ENCODE measurements around the gene FGFRL1. TPM values are rescaled to one million over a fixed set of nuclear protein-coding genes. Genes with fewer than 3 reads are reported as not detected.

FGFRL1 gene
- total RNA-seq, 8 experiments from 2014 or later = 5.4 to 42.4 (median 15.0) TPM

DNA sequence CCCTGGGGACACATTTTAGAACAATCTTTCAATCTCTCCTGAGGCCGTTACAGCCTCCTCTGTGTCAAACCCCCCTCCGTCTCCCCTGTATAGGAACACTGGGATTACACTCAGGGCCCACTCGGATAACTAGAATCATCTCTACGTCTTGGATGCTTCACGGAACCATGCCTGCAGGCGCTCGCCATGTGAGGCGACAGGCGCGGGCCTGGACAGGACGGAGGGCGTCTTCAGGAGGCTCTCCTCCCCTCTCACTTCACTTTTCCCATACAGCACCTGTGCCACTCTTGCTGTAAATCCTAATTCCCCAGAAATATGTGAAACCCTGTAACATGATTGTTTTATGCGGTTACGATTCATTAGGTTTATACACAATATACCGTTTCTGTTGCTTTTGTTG lies 28.6 kb upstream of the FGFRL1 start:
- H3K4me3 ChIP-seq = no peak overlapping the region
- 74 to 93% (median 87%) methylated on average over 3 to 12 of the region's 15 CpGs; no CpG with 5 or more reads in 4 of the 10 experiments for WGBS, 10 experiments
- no peak for ATAC-seq (replicated peaks in 6 of 8)
- in situ Hi-C loops (cut with MboI; ENCODE audit: low pct_unique_long_range_greater_than_20kb in 2 of 9, low sequenced_read_pairs in 9 of 9, unreplicated experiment in 9 of 9) = no loop called here
- peaks cover 0 to 7% of the 10 kb centered on the region in 2 donors for H3K4me1 ChIP-seq (replicated peaks in 1 of 2)
- H3K27ac ChIP-seq = no peak overlapping the region

DNA sequence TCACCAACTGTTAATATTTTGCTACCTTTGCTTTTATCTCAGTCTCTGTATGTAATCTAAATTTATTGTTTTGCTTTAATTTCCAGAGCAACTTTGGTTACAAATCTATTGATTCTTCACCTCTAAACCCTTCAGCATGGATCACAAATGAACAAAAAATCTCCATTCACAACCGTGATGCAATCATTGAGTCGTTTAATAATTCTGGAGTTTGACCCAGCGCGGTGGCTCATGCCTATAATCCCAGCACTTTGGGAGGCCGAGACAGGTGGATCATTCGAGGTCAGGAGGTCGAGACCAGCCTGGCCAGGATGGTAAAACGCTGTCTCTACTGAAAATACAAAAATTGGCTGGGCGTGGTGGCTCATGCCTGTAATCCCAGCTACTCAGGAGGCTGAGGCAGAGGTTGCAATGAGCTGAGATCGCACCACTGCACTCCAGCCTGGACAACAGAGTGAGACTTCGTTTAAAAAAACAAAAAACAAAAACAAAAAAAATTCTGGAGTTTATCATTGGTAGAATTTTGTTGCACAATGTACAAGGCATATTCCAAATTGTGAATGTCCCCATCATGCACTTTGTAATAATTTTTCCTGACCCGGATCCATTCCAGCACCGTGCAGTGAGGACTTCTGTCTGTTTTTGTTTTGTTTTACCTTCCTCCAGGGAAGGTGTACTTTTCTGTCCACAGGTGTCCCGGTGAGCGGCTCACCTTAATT lies 26.9 kb upstream of the FGFRL1 start:
- H3K4me1 ChIP-seq (replicated peaks in 1 of 2) = peaks cover 0 to 7% of the 10 kb centered on the region in 2 donors
- no peak overlapping the region for H3K4me3 ChIP-seq
- H3K27ac ChIP-seq = no peak overlapping the region
- WGBS, 10 experiments = 32 to 93% (median 66%) methylated on average over 1 to 13 of the region's 15 CpGs
- in situ Hi-C loops (cut with MboI; ENCODE audit: low pct_unique_long_range_greater_than_20kb in 2 of 9, low sequenced_read_pairs in 9 of 9, unreplicated experiment in 9 of 9) = no loop called here
- ATAC-seq (replicated peaks in 6 of 8) = no peak

DNA sequence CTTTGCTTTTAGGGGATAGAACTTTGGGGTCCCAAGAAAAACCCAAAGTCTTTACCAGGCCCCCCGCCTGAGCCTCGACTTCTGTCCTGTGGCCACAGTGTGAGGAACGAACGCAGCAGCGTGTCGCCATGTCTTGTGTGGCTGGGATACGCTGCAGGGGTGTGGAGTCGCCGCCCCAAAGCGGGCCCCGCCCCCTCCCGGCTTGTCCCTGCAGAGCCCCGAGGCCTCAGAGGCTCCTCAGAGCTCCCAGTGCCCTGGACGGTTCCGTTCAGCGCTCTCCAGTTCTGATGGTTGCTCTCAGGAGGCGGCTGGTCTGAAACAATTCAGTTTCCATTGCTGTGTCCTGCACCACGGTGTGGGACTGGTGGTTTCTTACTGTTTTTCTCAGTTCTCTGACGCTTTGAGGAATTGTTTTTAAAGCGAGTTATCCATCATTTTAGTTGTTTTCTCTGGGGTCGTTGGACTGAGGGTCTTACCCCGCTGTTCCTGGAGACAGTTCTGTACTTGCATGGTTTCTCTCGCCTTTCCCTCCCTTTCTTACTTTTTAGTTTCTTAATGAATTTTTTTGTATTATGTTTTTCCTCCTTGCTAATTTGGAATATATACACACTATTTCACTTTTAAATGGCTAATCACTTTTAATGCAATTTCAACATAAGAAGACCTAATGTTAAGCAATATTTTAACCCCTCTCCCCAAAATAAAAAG lies 26.1 kb upstream of the FGFRL1 start:
- H3K4me1 ChIP-seq (replicated peaks in 1 of 2) = peaks cover 0 to 7% of the 10 kb centered on the region in 2 donors
- in situ Hi-C loops (cut with MboI; ENCODE audit: low pct_unique_long_range_greater_than_20kb in 2 of 9, low sequenced_read_pairs in 9 of 9, unreplicated experiment in 9 of 9) = no loop called here
- ATAC-seq (replicated peaks in 6 of 8) = peak in 3 of 8 experiments; percentile 52 to 65 (median 55)
- no peak overlapping the region for H3K27ac ChIP-seq
- 39 to 77% (median 64%) methylated on average over 2 to 10 of the region's 23 CpGs for whole genome bisulfite sequencing, 10 experiments
- no peak overlapping the region for H3K4me3 ChIP-seq

DNA sequence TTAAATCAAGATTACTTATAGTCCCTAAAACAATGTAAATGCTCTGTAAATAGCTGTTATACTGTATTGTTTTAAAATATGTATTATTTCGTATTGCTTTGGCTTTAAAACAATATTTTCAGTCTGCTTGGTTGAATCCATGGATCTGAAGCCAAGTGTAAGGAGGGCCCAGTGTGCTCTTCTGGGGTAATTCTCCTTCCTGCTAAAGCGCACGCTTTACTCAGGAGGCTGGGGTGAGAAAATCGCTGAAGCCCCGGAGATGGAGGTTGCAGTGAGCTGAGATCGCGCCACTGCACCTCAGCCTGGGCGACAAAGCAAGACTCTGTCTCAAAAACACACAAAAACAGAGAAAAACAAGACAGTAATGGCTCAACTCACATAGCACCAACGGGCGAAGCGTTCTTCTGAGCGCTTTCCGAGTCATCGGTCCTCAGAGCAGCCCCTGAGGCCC lies 25.0 kb upstream of the FGFRL1 start:
- H3K4me3 ChIP-seq = peak overlapping the region; percentile 47 to 98 (median 71)
- ATAC-seq (replicated peaks in 6 of 8) = peak in 5 of 8 experiments; percentile 17 to 36 (median 30)
- in situ Hi-C loops (cut with MboI; ENCODE audit: low pct_unique_long_range_greater_than_20kb in 2 of 9, low sequenced_read_pairs in 9 of 9, unreplicated experiment in 9 of 9) = no loop called here
- H3K4me1 ChIP-seq (replicated peaks in 1 of 2) = peaks cover 0 to 7% of the 10 kb centered on the region in 2 donors
- H3K27ac ChIP-seq = no peak overlapping the region
- WGBS, 10 experiments = 0 to 40% (median 20%) methylated on average over 1 to 8 of the region's 14 CpGs; no CpG with 5 or more reads in 3 of the 10 experiments

DNA sequence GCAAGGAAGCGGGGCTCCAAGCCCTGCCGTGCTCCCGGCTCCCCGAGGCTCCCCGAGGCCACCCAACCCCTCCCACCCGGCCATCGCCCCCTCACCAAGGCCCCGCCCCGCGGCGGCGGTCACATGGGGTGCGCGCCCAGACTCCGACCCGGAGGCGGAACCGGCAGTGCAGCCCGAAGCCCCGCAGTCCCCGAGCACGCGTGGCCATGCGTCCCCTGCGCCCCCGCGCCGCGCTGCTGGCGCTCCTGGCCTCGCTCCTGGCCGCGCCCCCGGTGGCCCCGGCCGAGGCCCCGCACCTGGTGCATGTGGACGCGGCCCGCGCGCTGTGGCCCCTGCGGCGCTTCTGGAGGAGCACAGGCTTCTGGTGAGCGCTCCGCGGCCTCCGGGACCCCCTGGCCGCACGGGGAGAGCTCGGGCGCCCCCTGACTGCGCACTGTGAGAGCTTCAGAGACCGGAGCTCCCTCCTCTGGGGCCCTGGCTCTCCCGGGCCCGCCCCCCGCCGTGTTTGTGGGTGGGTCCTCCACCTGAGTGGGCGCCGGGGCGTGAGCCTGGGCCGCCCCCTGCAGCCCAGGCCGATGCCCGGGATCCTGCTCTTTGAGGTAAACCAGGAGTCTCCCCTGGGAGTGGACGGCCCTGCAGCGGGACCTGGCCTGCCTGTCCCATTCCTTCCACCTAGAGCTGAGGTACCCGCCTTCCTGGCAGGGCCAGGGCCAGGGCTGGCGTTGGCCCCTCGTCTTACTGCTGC lies 24.4 kb upstream of the FGFRL1 start, which contains the start of gene IDUA:
Gene IDUA, plus strand, starts transcription at position 166 of the 745 bp plus-strand sequence. Its CDS starts 41 bp downstream, at position 207.
- in situ Hi-C loops (cut with MboI; ENCODE audit: low pct_unique_long_range_greater_than_20kb in 2 of 9, low sequenced_read_pairs in 9 of 9, unreplicated experiment in 9 of 9) = no loop called here
- WGBS, 10 experiments = 0% methylated on average over 1 of the region's 69 CpGs; no CpG with 5 or more reads in 9 of the 10 experiments
- Histone ChIP-seq H3K4me1 (replicated peaks in 1 of 2) (peaks cover 0 to 7% of the 10 kb centered on the region in 2 donors), H3K27ac (no peak within 1 kb of the TSS), H3K4me3 (peak within 1 kb of the TSS; percentile 47 to 98 (median 71))
- ATAC-seq (replicated peaks in 6 of 8) = peak; percentile 74 to 92 (median 88)

DNA sequence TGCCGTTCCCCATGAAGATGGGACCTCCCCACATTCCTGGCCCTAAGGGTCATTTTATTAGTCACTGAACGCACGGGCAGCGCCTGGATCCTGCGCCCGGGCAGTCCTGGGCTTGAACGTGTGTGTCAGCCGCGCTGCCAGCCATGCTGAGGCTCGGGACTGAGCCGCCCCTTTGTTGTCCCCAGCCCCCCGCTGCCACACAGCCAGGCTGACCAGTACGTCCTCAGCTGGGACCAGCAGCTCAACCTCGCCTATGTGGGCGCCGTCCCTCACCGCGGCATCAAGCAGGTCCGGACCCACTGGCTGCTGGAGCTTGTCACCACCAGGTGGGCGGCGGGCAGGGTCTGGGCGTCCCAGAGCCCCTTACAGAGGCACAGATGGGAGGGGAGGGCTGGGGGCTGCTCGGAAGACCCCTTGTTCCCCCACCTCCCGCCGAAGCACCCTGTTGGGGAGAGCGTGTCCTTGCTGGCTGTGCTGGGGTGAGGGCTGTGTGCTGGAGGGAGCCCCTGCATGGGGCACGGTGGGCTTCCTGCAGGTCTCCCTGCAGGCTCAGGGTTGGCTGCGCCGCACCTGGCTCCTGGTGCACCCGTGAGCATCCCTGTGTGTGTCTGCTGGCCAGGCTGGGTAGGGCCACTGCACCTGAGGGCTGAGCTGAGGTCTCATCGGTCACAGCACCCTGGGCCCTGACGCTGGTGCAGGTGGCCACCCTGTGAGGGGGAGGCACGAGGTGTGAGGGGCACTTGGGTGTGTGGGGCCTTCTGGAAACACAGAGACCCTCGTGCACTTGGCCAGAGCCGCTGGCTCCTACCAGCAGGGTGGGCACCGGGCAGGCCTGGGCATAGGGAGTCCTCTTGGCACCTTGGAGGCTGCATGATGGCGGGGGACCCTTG lies 23.6 kb upstream of the FGFRL1 start:
- 20 to 100% (median 48%) methylated on average over 1 to 11 of the region's 37 CpGs; no CpG with 5 or more reads in 6 of the 10 experiments for WGBS, 10 experiments
- no peak for ATAC-seq (replicated peaks in 6 of 8)
- no peak overlapping the region for H3K27ac ChIP-seq
- H3K4me3 ChIP-seq = peak overlapping the region; percentile 47 to 98 (median 71)
- H3K4me1 ChIP-seq (replicated peaks in 1 of 2) = peaks cover 4 to 7% of the 10 kb centered on the region in 2 donors
- in situ Hi-C loops (cut with MboI; ENCODE audit: low pct_unique_long_range_greater_than_20kb in 2 of 9, low sequenced_read_pairs in 9 of 9, unreplicated experiment in 9 of 9) = no loop called here

DNA sequence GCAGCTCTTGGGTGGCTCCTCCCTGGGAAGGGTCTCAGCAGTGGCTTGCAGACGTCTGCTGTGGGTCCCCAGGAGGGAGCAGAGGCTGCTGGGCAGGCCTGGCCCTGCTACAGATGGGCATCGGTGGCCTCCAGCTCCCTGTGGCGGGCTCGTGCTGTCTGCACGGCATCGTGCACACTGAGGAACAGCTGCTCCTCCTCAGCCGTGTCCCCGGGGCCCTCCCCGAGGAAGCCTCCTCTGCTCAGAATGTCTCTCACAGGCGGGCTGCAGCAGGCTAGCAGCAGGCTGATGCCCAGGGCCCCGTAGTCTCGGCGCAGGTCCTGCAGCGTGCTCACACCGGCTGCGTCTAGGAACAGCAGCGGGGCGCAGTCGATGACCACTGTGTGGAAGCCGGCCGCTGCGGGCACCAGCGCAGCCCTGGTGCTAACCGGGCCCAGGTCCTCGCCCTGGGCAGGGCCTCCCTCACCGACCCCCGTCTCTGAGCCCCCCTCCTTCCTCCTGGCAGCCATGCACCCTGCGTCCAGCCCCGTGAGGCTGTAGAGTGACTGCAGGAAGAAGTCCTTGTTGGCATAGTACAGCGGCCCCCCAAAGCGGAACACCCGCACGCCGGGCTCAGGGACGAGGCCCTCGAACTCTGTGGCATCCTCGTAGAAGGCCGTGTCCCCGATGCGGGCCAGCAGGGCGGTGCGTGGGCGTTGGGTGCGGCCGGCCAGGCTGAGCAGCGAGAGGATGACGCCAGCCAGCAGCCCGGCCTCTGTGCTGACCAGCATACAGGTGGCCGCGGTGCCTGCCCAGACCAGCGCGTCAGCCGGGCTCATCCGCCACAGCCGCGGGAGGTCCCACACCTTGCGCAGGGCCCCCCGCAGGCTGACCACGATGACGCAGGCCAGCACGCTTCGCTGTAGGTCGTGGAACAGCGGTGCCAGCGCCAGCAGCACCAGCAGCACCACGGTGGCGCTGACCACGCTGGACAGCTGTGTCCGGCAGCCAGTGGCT lies 22.4 kb upstream of the FGFRL1 start:
- Histone ChIP-seq H3K27ac (no peak overlapping the region), H3K4me3 (no peak overlapping the region), H3K4me1 (replicated peaks in 1 of 2) (peaks cover 6 to 10% of the 10 kb centered on the region in 2 donors)
- in situ Hi-C loops (cut with MboI; ENCODE audit: low pct_unique_long_range_greater_than_20kb in 2 of 9, low sequenced_read_pairs in 9 of 9, unreplicated experiment in 9 of 9) = no loop called here
- ATAC-seq (replicated peaks in 6 of 8) = no peak
- WGBS, 10 experiments = 73 to 100% (median 83%) methylated on average over 1 to 11 of the region's 69 CpGs; no CpG with 5 or more reads in 5 of the 10 experiments

DNA sequence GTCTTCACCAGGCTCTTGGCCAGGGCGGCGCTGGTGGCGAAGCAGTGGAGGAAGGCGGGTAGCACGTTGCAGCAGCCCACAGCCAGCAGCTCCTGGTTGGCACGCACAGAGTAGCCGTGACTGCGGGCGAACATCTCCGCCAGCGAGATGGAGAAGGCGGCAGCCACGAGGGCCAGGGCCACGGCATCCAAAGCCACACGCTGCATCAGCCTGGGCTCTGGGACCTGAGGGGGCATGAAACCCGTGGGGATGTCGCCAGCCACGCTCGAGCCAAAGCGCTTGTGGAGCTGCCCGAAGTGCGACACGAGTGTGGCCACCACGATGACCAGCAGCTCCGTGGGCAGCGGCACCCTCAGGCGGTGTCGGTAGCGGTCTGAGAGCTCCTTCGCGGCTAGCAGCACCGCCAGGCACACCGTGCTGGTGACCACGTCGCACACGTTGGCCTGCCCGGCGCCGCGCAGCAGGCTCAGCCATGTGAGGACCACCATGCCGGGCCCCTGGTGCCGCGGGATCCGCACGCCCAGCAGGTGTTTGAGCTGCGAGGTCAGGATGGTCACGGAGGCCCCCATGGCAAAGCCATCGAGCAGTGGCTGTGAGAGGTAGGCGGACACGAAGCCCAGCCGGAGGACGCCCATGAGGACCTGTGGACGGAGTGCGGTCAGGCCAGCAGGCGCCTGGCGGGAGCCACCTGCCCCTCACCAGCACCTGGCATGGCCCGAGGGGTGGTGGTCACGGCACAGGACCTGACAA lies 21.5 kb upstream of the FGFRL1 start:
- WGBS, 10 experiments = 80 to 100% (median 89%) methylated on average over 1 to 15 of the region's 58 CpGs; no CpG with 5 or more reads in 5 of the 10 experiments
- no peak overlapping the region for H3K27ac ChIP-seq
- peaks cover 6 to 10% of the 10 kb centered on the region in 2 donors for H3K4me1 ChIP-seq (replicated peaks in 1 of 2)
- ATAC-seq (replicated peaks in 6 of 8) = no peak
- no peak overlapping the region for H3K4me3 ChIP-seq
- in situ Hi-C loops (cut with MboI; ENCODE audit: low pct_unique_long_range_greater_than_20kb in 2 of 9, low sequenced_read_pairs in 9 of 9, unreplicated experiment in 9 of 9) = no loop called here

DNA sequence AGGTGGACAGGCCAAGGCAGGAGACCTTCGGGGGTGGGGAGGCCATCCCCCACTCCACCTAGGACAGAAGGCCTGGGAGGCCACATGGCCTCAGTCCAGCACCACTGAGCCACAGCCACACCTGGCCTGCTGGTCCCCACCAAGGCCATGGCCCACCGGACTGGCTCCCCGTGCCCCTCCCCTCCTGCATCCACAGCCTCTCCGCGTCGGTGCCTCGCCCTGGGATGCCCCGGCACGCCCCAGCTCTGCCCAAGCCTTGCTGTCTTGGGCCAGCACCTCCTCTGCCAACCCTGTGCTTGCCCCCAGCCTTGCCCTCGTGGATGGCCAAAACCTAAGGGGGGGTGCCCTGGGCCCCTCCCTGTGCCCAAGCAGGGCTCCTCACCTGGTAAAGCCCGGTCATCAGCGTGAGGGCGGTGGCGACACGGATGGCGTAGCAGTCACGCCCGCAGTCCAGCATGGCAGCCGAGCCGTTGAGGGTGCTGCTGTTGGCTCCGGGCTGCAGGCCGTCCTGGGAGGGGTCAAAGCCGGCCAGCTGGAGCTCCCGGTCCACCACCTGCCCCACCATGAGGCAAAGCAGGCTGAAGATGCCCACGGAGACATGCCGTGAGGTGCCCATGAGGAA lies 20.6 kb upstream of the FGFRL1 start:
- H3K4me1 ChIP-seq (replicated peaks in 1 of 2) = peaks cover 6 to 10% of the 10 kb centered on the region in 2 donors
- in situ Hi-C loops (cut with MboI; ENCODE audit: low pct_unique_long_range_greater_than_20kb in 2 of 9, low sequenced_read_pairs in 9 of 9, unreplicated experiment in 9 of 9) = no loop called here
- 75 to 87% (median 80%) methylated on average over 3 to 9 of the region's 26 CpGs; no CpG with 5 or more reads in 7 of the 10 experiments for WGBS, 10 experiments
- no peak overlapping the region for H3K4me3 ChIP-seq
- no peak overlapping the region for H3K27ac ChIP-seq
- ATAC-seq (replicated peaks in 6 of 8) = no peak

DNA sequence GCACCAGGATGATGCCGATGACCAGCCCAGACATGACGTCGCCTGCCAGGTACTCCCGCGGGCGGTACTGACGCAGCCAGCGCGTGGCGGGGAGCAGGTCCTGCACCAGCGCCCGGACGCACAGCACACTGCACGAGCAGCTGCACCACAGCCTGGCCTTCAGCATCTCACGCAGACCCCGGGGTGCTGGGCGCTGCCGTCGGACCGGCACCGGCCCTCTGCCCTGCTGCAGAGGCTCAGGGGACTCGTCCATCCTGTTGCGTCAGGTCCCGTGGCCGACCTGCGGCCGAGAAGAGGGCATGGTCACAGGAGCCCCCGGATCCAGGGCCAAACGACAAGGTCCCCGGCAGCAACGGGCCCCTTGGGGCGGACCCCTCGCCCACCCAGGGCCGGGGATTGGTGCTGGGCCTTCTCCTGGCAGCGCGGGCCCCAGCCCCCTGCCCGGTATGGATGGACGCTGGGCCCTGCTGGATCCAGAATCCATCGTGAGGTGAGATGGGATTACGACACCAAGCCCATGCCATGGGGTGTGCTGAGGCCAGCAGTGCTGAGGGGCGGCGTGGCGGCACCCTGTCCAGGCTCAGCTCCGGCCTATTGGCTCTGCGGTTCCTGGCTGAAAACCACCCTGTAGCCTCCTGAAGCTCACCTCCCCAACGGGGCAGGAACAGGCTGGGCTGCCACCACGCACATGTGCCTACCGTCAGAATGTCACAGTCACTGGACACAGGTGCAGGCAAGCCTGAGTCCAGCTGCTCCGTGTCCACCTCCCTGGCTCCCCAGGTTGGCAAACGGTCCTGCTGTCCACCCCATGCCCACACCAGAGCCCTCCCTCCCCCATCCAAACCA lies 19.8 kb upstream of the FGFRL1 start:
- no peak overlapping the region for H3K27ac ChIP-seq
- in situ Hi-C loops (cut with MboI; ENCODE audit: low pct_unique_long_range_greater_than_20kb in 2 of 9, low sequenced_read_pairs in 9 of 9, unreplicated experiment in 9 of 9) = no loop called here
- WGBS, 10 experiments = 80 to 100% (median 92%) methylated on average over 1 to 17 of the region's 50 CpGs; no CpG with 5 or more reads in 6 of the 10 experiments

More for the DNA sequence above, 19.8 kb upstream of the FGFRL1 start:
- ATAC-seq (replicated peaks in 6 of 8) = no peak
- Histone ChIP-seq H3K4me1 (replicated peaks in 1 of 2) (peaks cover 3 to 6% of the 10 kb centered on the region in 2 donors), H3K4me3 (no peak overlapping the region)
